ENCODE results near the gene ATP5F1D. TPM values are rescaled to one million over a fixed set of nuclear protein-coding genes. Genes with fewer than 3 reads are reported as not detected.

Gene ATP5F1D
- total and polyA plus RNA-seq, 2 experiments from 2014 or later = 139 to 396 TPM

- Mint-ChIP-seq H3K9me3 (no peaks in the 10 kb centered on the region; the same call in 1 of the 3 replicates), H3K36me3 (ENCODE audit: low read depth) (peaks cover 59% of the 10 kb centered on the region), H3K27ac (peak overlapping the region; percentile 49; the same call in 1 of the 2 replicates), H3K4me3 (peak overlapping the region; percentile 8; the same call in 1 of the 3 replicates), H3K27me3 (ENCODE audit: insufficient read depth, low read depth, poor library complexity) (peaks cover 33% of the 10 kb centered on the region), H3K4me1 (peaks cover 49% of the 10 kb centered on the region)
- Histone ChIP-seq H3K4me1 (ENCODE audit: insufficient read depth) (peaks cover 37% of the 10 kb centered on the region), H3K9me2 (ENCODE audit: insufficient read depth) (no peaks in the 10 kb centered on the region), H3K4me2 (no peak overlapping the region), H3K27me3 (ENCODE audit: insufficient read depth) (no peaks in the 10 kb centered on the region), H3F3A (replicated peaks; ENCODE audit: low read depth) (peaks cover 69% of the 10 kb centered on the region), H2AFZ (no peak overlapping the region), H3K36me3 (ENCODE audit: insufficient read depth) (peaks cover 19% of the 10 kb centered on the region), H4K20me1 (replicated peaks; ENCODE audit: insufficient read depth) (peaks cover 30% of the 10 kb centered on the region), H3K4me3 (no peak overlapping the region), H3K79me2 (replicated peaks; ENCODE audit: insufficient read depth) (peaks cover 37% of the 10 kb centered on the region), H3K27ac (ENCODE audit: low read depth) (peak overlapping the region; percentile 94)
- no peak for ATAC-seq
- no peak for DNase-seq (ENCODE audit: low spot score)
- TF ChIP-seq STAT1 (IDR thresholded peaks at IDR 0.05; ENCODE audit: unreplicated experiment) = no peak
- peak; percentile 34; the same call in 1 of the 2 replicates for TF ChIP-seq POLR2AphosphoS5 (IDR thresholded peaks at IDR 0.05; ENCODE audit: low read depth)
Observed at GRCh38 chr19:1256646-1257474, 15.3 kb downstream of the ATP5F1D start.

- Histone ChIP-seq H3K27me3 (ENCODE audit: insufficient read depth) (no peaks in the 10 kb centered on the region), H3K4me3 (no peak overlapping the region), H3K79me2 (replicated peaks; ENCODE audit: insufficient read depth) (peaks cover 29% of the 10 kb centered on the region), H3K9me2 (ENCODE audit: insufficient read depth) (no peaks in the 10 kb centered on the region), H4K20me1 (replicated peaks; ENCODE audit: insufficient read depth) (peaks cover 24% of the 10 kb centered on the region), H3F3A (replicated peaks; ENCODE audit: low read depth) (peaks cover 73% of the 10 kb centered on the region), H3K36me3 (ENCODE audit: insufficient read depth) (peaks cover 19% of the 10 kb centered on the region), H3K4me1 (ENCODE audit: insufficient read depth) (peaks cover 45% of the 10 kb centered on the region), H2AFZ (no peak overlapping the region), H3K4me2 (peak overlapping the region; percentile 35; the same call in 1 of the 2 replicates), H3K27ac (ENCODE audit: low read depth) (peak overlapping the region; percentile 94)
- Mint-ChIP-seq H3K27ac (peak overlapping the region; percentile 49; the same call in 1 of the 2 replicates), H3K9me3 (no peaks in the 10 kb centered on the region; the same call in 1 of the 3 replicates), H3K36me3 (ENCODE audit: low read depth) (peaks cover 52% of the 10 kb centered on the region), H3K27me3 (ENCODE audit: insufficient read depth, low read depth, poor library complexity) (peaks cover 34% of the 10 kb centered on the region), H3K4me1 (peaks cover 54% of the 10 kb centered on the region), H3K4me3 (peak overlapping the region; percentile 39; the same call in 1 of the 3 replicates)
- no peak for DNase-seq (ENCODE audit: low spot score)
- TF ChIP-seq ZNF331 (CRISPR knock-in tag; IDR thresholded peaks at IDR 0.05; ENCODE audit: low read depth) = no peak
- TF ChIP-seq ZNF114 (CRISPR knock-in tag; IDR thresholded peaks at IDR 0.05) = no peak
- TF ChIP-seq JUNB (IDR thresholded peaks at IDR 0.05; ENCODE audit: unreplicated experiment) = no peak
- no peak for TF ChIP-seq EZH2phosphoT487 (IDR thresholded peaks at IDR 0.05; ENCODE audit: unreplicated experiment)
- TF ChIP-seq, protein P1, sequence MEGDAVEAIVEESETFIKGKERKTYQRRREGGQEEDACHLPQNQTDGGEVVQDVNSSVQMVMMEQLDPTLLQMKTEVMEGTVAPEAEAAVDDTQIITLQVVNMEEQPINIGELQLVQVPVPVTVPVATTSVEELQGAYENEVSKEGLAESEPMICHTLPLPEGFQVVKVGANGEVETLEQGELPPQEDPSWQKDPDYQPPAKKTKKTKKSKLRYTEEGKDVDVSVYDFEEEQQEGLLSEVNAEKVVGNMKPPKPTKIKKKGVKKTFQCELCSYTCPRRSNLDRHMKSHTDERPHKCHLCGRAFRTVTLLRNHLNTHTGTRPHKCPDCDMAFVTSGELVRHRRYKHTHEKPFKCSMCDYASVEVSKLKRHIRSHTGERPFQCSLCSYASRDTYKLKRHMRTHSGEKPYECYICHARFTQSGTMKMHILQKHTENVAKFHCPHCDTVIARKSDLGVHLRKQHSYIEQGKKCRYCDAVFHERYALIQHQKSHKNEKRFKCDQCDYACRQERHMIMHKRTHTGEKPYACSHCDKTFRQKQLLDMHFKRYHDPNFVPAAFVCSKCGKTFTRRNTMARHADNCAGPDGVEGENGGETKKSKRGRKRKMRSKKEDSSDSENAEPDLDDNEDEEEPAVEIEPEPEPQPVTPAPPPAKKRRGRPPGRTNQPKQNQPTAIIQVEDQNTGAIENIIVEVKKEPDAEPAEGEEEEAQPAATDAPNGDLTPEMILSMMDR (conservative IDR thresholded peaks at IDR 0.05; ENCODE audit: low read depth in 2 of 2) = no peak
- no peak for TF ChIP-seq EZH2 (IDR thresholded peaks at IDR 0.05; ENCODE audit: low read depth, unreplicated experiment)
- no peak for TF ChIP-seq CREB1 (CRISPR knock-in tag; IDR thresholded peaks at IDR 0.05; ENCODE audit: low read depth)
- no peak for ATAC-seq
Observed at GRCh38 chr19:1257475-1258162, 16.1 kb downstream of the ATP5F1D start.

Measured in GM23338 (cell line).